Measurements from ENCODE around the gene VSTM5. TPM values are rescaled to one million over a fixed set of nuclear protein-coding genes. Genes with fewer than 3 reads are reported as not detected.

VSTM5 gene
- total and polyA plus RNA-seq, 7 donors, result 0.01 to 0.26 (median 0.01) TPM; not detected in 4

DNA sequence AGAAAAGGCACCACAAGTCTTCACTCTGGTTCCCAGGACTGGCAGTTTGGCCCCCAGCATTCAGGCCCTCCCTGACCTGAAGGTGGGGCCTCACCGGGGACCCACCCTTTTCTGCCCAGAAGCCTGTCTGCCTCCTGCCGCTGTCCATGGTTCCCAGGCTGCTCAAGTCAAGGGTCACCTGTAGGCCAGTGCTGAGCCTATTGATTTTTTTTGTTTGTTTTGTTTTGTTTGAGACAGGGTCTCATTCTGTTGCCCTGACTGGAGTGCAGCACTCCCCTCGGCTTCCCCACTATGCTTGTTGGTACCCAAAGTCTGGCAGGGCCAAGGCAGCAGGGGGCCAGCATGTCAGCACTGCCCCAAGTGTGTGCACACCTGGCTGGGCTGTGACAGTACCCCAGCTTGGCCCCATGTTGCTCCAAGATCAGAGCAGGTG lies 77.4 kb downstream of the VSTM5 start:
- Histone ChIP-seq H3K4me1 (no peaks in the 10 kb centered on the region), H3K9me3 (no peaks in the 10 kb centered on the region), H3K36me3 (ENCODE audit: insufficient read depth in 1 of 2, low read depth in 1 of 2) (peaks cover 0 to 3% of the 10 kb centered on the region in 2 donors), H3K27me3 (ENCODE audit: insufficient read depth in 3 of 3, low read length in 2 of 3) (no peaks in the 10 kb centered on the region), H3K27ac (no peak overlapping the region), H3K4me3 (no peak overlapping the region)
- intact Hi-C loops (cut with DNase I), result no loop called here
- DNase-seq (no peak), ATAC-seq (no peak)
- TF ChIP-seq, protein P1, sequence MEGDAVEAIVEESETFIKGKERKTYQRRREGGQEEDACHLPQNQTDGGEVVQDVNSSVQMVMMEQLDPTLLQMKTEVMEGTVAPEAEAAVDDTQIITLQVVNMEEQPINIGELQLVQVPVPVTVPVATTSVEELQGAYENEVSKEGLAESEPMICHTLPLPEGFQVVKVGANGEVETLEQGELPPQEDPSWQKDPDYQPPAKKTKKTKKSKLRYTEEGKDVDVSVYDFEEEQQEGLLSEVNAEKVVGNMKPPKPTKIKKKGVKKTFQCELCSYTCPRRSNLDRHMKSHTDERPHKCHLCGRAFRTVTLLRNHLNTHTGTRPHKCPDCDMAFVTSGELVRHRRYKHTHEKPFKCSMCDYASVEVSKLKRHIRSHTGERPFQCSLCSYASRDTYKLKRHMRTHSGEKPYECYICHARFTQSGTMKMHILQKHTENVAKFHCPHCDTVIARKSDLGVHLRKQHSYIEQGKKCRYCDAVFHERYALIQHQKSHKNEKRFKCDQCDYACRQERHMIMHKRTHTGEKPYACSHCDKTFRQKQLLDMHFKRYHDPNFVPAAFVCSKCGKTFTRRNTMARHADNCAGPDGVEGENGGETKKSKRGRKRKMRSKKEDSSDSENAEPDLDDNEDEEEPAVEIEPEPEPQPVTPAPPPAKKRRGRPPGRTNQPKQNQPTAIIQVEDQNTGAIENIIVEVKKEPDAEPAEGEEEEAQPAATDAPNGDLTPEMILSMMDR (IDR thresholded peaks at IDR 0.05), result no peak
- WGBS, 3 donors, result 92 to 98% (median 94%) methylated on average over 3 of the region's 3 CpGs

- Histone ChIP-seq H3K4me3 (no peak overlapping the region), H3K36me3 (ENCODE audit: insufficient read depth in 1 of 2, low read depth in 1 of 2) (peaks cover 0 to 3% of the 10 kb centered on the region in 2 donors), H3K27me3 (ENCODE audit: insufficient read depth in 3 of 3, low read length in 2 of 3) (no peaks in the 10 kb centered on the region), H3K27ac (no peak overlapping the region), H3K9me3 (no peaks in the 10 kb centered on the region), H3K4me1 (no peaks in the 10 kb centered on the region)
- WGBS, 3 donors, result 86 to 99% (median 94%) methylated on average over 4 of the region's 4 CpGs
- ATAC-seq, result peak in 2 of 4 donors; percentile 19 to 25
- no peak for DNase-seq
- TF ChIP-seq, protein P1 (IDR thresholded peaks at IDR 0.05), result no peak
- intact Hi-C loops (cut with DNase I), result no loop called here
Measured at GRCh38 chr11:93772123-93772522, 78.3 kb downstream of the VSTM5 start.

GRCh38 chr11:93770160-93770559 lies 80.3 kb downstream of the VSTM5 start:
- no peak for ATAC-seq
- TF ChIP-seq, protein P1 (IDR thresholded peaks at IDR 0.05), result no peak
- intact Hi-C loops (cut with DNase I), result no loop called here
- Histone ChIP-seq H3K36me3 (ENCODE audit: insufficient read depth in 1 of 2, low read depth in 1 of 2) (peaks cover 0 to 17% of the 10 kb centered on the region in 2 donors), H3K27me3 (ENCODE audit: insufficient read depth in 3 of 3, low read length in 2 of 3) (no peaks in the 10 kb centered on the region), H3K9me3 (no peaks in the 10 kb centered on the region), H3K27ac (no peak overlapping the region), H3K4me3 (no peak overlapping the region), H3K4me1 (no peaks in the 10 kb centered on the region)
- WGBS, 3 donors, result 54 to 72% (median 65%) methylated on average over 1 of the region's 1 CpG
- no peak for DNase-seq

Other genes with a start within 250 kb of the VSTM5 start
- 1 to 10 TPM; 3.8 to 5.1 (median 4.8) TPM for gene CEP295, start 188.9 kb downstream of the VSTM5 start, total RNA-seq
- 1 to 10 TPM; 3.1 to 6.3 (median 4.1) TPM for gene CEP295, start 188.9 kb downstream of the VSTM5 start, polyA plus RNA-seq
- 10 to 100 TPM; 53.7 to 84.7 (median 79.2) TPM for gene TAF1D, start 109.1 kb downstream of the VSTM5 start, total RNA-seq
- gene TAF1D, start 109.1 kb downstream of the VSTM5 start, polyA plus RNA-seq, result 100 to 1,000 TPM; 100 to 151 (median 111) TPM
- 10 to 100 TPM; 20.6 to 37.0 (median 27.4) TPM for gene C11orf54, start 108.9 kb downstream of the VSTM5 start, total RNA-seq
- gene C11orf54, start 108.9 kb downstream of the VSTM5 start, polyA plus RNA-seq, result 10 to 100 TPM; 17.6 to 60.6 (median 25.6) TPM
- 10 to 100 TPM; 10.6 to 16.0 (median 13.0) TPM for gene MED17, start 66.3 kb downstream of the VSTM5 start, total RNA-seq
- 10 to 100 TPM in 2 of 3 donors, 1 to 10 TPM in 1; 7.1 to 11.2 (median 10.7) TPM for gene MED17, start 66.3 kb downstream of the VSTM5 start, polyA plus RNA-seq
- not detected for gene HEPHL1, start 170.7 kb upstream of the VSTM5 start, total RNA-seq
- gene HEPHL1, start 170.7 kb upstream of the VSTM5 start, polyA plus RNA-seq, result under 1 TPM in 1 of 3 donors, not detected in 2; 0.01 TPM